DND-41 (cell line): Measurements from ENCODE around the gene KCNJ11.

Source experiments
- ATAC-seq: fragments of 200-7000 bp; cut with Tn5 transposase; 3 replicates; pipeline ENCODE4 v1.9.1; 2021; ENCODE audit warnings: low read depth; ENCODE audit not compliant: insufficient read depth
- DNase-seq: peaks from one replicate; pipeline ENCODE4 v3.0.0-alpha.2; 2020
- H2AFZ ChIP-seq: 2 replicates; pipeline ENCODE4 v1.6.0; 2012; ENCODE audit warnings: low read depth, low read length
- H3K27ac ChIP-seq: 2 replicates; pipeline ENCODE4 v1.5.1; 2012; ENCODE audit warnings: low read length, inconsistent platforms
- H3K27me3 ChIP-seq: fragments of 200-600 bp; sonication (generic); 2 replicates; pipeline ENCODE4 v1.6.0; 2012; ENCODE audit warnings: low read length, mild to moderate bottlenecking, inconsistent platforms; ENCODE audit not compliant: insufficient read depth, poor library complexity
- H3K36me3 ChIP-seq: 2 replicates; pipeline ENCODE4 v1.5.1; 2012; ENCODE audit warnings: low read length, inconsistent platforms; ENCODE audit not compliant: insufficient read depth
- H3K4me1 ChIP-seq: 2 replicates; pipeline ENCODE4 v1.5.1; 2012; ENCODE audit warnings: mild to moderate bottlenecking, low read length; ENCODE audit not compliant: insufficient read depth
- H3K4me2 ChIP-seq: 2 replicates; pipeline ENCODE4 v1.6.0; 2012; ENCODE audit warnings: mild to moderate bottlenecking, moderate library complexity, low read length, inconsistent platforms; ENCODE audit not compliant: insufficient read depth
- H3K4me3 ChIP-seq, 2 experiments: fragments of 200-600 bp in 1 of 2; shearing (Covaris generic) in 1 of 2; 2 replicates each; pipeline ENCODE4 v1.5.1; 2012 to 2016; ENCODE audit warnings: inconsistent platforms in 2 of 2, low read length in 2 of 2, mild to moderate bottlenecking in 2 of 2, low read depth in 1 of 2, moderate library complexity in 1 of 2
- H3K79me2 ChIP-seq: 2 replicates; pipeline ENCODE4 v1.6.0; 2012; ENCODE audit warnings: low read length, inconsistent platforms; ENCODE audit not compliant: insufficient read depth
- H3K9ac ChIP-seq: 2 replicates; pipeline ENCODE4 v1.6.0; 2012; ENCODE audit warnings: low read depth, mild to moderate bottlenecking, inconsistent platforms, low read length, moderate library complexity
- H3K9me3 ChIP-seq: 2 replicates; pipeline ENCODE4 v1.5.1; 2012; ENCODE audit warnings: low read length, moderate library complexity, mild to moderate bottlenecking, inconsistent platforms; ENCODE audit not compliant: insufficient read depth, severe bottlenecking
- H4K20me1 ChIP-seq: 2 replicates; pipeline ENCODE4 v1.6.0; 2012; ENCODE audit warnings: low read length; ENCODE audit not compliant: insufficient read depth
- EZH2 ChIP-seq: IDR thresholded peaks from 3 replicates; pipeline ENCODE4 v1.6.1; 2012; ENCODE audit warnings: borderline replicate concordance, low read depth, mild to moderate bottlenecking, moderate library complexity, low read length, inconsistent platforms; ENCODE audit not compliant: severe bottlenecking
- TF ChIP-seq, protein P1 (sequence below): IDR thresholded peaks from 2 replicates; pipeline ENCODE4 v1.5.1; 2012; ENCODE audit warnings: borderline replicate concordance, low read length, moderate library complexity, mild to moderate bottlenecking; ENCODE audit not compliant: poor library complexity, severe bottlenecking; ENCODE audit errors: extremely low read depth

KCNJ11 gene

DNA sequence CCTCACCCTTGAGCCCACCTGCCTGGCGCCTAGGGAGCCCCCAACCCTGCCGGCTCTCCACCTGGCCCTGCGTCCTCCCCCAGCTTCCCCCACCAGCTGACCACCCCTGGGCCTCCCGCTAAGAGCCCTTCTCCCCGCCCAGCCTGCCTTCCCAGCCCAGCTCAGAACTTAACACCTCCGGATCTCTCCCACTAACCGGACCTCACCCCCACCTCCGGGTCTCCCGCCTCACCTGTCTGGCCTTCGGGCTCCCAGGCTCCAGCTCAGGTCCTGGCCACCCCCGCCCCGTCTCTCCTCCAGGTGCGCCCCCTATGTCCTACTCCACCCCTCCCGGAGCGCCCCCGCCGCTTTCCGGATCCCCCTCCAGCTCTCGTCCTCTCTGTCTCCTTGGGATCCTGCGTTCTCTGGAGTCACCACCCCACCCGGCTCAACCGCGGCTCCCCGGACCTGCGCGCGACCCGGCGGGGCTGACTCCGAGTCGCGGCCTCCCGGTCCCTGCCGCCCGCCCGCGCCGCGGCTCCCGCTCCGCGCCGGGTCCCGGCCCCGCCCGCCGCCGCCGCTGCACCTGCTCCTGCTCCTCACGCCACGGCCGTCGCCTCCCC, at the start of gene KCNJ11:
Gene KCNJ11, minus strand, starts transcription at position 51 of the 602 bp plus-strand sequence. CDS start 568 bp downstream, outside the sequence.
- H2AFZ ChIP-seq, result peak within 1 kb of the TSS; percentile 69
- no peak for DNase-seq

DNA sequence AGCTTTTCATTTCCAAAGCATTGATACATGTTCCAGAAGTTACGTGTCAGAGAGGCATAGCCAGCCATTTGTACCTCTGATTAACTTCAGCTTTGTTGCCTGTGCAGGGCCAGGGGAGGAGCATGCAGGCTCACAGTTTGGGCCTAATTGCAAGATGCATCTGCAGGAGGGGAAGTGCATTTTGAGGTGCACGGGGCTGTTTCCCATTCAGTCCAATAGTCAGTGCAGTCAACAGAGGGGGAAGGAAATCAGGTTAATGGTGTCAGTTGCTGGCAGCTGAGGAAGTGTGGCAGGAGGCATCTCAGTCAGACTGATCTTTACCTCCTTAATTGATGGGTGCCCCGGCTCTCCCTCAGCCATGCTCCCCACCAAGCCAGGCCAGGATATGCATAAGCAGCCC, 48.9 kb upstream of the KCNJ11 start:
- Histone ChIP-seq H3K36me3 (no peaks in the 10 kb centered on the region), H3K27me3 (no peaks in the 10 kb centered on the region), H3K4me1 (peaks cover 19% of the 10 kb centered on the region), H3K9ac (no peak overlapping the region), H2AFZ (no peak overlapping the region), H4K20me1 (no peaks in the 10 kb centered on the region), H3K9me3 (peaks cover 2% of the 10 kb centered on the region), H3K4me3 (no peak overlapping the region), H3K27ac (peak overlapping the region; percentile 29), H3K79me2 (no peaks in the 10 kb centered on the region), H3K4me2 (no peak overlapping the region)
- ATAC-seq, result peak; percentile 43
- DNase-seq, result no peak
- TF ChIP-seq EZH2, result no peak

More for the DNA sequence above, at the start of gene KCNJ11:
- Histone ChIP-seq H3K36me3 (peaks cover 41% of the 10 kb centered on the region), H3K27me3 (no peaks in the 10 kb centered on the region), H3K27ac (peak within 1 kb of the TSS; percentile 80), H3K4me2 (peak within 1 kb of the TSS; percentile 83), H3K4me3 (peak within 1 kb of the TSS; percentile 55 to 67; a peak in 3 of 4 replicates), H3K4me1 (peaks cover 68% of the 10 kb centered on the region), H3K9ac (peak within 1 kb of the TSS; percentile 77), H3K9me3 (no peaks in the 10 kb centered on the region), H3K79me2 (peaks cover 50% of the 10 kb centered on the region), H4K20me1 (peaks cover 32% of the 10 kb centered on the region)
- TF ChIP-seq, protein P1, sequence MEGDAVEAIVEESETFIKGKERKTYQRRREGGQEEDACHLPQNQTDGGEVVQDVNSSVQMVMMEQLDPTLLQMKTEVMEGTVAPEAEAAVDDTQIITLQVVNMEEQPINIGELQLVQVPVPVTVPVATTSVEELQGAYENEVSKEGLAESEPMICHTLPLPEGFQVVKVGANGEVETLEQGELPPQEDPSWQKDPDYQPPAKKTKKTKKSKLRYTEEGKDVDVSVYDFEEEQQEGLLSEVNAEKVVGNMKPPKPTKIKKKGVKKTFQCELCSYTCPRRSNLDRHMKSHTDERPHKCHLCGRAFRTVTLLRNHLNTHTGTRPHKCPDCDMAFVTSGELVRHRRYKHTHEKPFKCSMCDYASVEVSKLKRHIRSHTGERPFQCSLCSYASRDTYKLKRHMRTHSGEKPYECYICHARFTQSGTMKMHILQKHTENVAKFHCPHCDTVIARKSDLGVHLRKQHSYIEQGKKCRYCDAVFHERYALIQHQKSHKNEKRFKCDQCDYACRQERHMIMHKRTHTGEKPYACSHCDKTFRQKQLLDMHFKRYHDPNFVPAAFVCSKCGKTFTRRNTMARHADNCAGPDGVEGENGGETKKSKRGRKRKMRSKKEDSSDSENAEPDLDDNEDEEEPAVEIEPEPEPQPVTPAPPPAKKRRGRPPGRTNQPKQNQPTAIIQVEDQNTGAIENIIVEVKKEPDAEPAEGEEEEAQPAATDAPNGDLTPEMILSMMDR, result peak; percentile 17
- TF ChIP-seq EZH2, result no peak
- ATAC-seq, result peak; percentile 41

DNA sequence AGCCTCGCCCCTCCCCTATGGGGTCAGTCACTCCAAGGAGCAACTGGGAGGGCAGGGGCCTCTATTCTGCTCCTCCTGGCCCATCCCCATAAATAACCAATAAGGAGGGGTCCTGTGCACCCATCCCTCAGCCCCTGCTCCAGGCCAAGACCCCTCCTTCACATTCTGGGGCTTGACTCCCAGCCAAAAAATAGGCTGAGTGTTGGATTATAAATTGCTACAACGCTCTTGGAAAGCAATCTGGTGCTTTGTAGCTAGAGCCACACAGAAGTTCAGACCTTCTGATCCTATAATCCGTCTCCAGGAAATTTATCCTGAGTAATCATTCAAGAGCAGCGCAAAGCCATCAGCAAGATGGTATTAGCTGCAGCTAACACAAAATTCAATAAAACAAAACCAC, 45.6 kb upstream of the KCNJ11 start:
- Histone ChIP-seq H3K9me3 (no peaks in the 10 kb centered on the region), H3K9ac (no peak overlapping the region), H3K27ac (no peak overlapping the region), H3K27me3 (no peaks in the 10 kb centered on the region), H3K79me2 (no peaks in the 10 kb centered on the region), H3K4me3 (no peak overlapping the region), H3K4me1 (peaks cover 34% of the 10 kb centered on the region), H3K36me3 (no peaks in the 10 kb centered on the region), H4K20me1 (no peaks in the 10 kb centered on the region), H3K4me2 (no peak overlapping the region), H2AFZ (no peak overlapping the region)
- DNase-seq, result no peak
- TF ChIP-seq, protein P1, result no peak
- TF ChIP-seq EZH2, result no peak
- ATAC-seq, result no peak

DNA sequence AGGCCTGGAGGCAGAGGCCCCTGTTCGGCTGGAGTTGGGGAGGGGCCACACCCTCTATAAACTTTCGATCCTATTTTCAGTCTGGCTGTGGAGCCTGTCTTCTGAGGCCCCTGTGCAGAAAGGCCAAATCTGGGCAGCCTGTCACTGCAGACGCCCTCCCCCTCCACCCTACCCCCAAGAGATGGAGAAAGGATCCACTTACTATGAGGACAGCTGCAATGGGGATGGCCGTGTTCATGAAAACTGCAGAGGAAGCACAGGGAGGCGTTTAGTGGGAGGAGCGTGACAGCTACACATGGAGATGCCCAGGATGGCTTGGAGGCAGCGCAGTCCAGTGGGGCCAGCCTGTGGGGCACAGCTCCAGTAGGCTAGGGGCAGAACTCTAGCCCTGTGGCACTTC, 43.5 kb upstream of the KCNJ11 start:
- Histone ChIP-seq H3K27me3 (no peaks in the 10 kb centered on the region), H3K4me1 (peaks cover 46% of the 10 kb centered on the region), H3K4me3 (no peak overlapping the region), H3K4me2 (no peak overlapping the region), H3K36me3 (no peaks in the 10 kb centered on the region), H3K9me3 (no peaks in the 10 kb centered on the region), H3K9ac (no peak overlapping the region), H2AFZ (no peak overlapping the region), H4K20me1 (no peaks in the 10 kb centered on the region), H3K27ac (peak overlapping the region; percentile 15; the same call in 1 of the 2 replicates), H3K79me2 (no peaks in the 10 kb centered on the region)
- no peak for TF ChIP-seq EZH2
- TF ChIP-seq, protein P1, result no peak
- ATAC-seq, result no peak
- no peak for DNase-seq
